Dedifferentiated amniotic fluid mesenchymal stem cell (primary cell): ENCODE data around the gene SLC5A5.

Source experiments
- DNase-seq: peaks from one replicate; pipeline ENCODE4 v3.0.0-alpha.2; 2016; ENCODE audit errors: extremely low spot score

Gene SLC5A5

DNA sequence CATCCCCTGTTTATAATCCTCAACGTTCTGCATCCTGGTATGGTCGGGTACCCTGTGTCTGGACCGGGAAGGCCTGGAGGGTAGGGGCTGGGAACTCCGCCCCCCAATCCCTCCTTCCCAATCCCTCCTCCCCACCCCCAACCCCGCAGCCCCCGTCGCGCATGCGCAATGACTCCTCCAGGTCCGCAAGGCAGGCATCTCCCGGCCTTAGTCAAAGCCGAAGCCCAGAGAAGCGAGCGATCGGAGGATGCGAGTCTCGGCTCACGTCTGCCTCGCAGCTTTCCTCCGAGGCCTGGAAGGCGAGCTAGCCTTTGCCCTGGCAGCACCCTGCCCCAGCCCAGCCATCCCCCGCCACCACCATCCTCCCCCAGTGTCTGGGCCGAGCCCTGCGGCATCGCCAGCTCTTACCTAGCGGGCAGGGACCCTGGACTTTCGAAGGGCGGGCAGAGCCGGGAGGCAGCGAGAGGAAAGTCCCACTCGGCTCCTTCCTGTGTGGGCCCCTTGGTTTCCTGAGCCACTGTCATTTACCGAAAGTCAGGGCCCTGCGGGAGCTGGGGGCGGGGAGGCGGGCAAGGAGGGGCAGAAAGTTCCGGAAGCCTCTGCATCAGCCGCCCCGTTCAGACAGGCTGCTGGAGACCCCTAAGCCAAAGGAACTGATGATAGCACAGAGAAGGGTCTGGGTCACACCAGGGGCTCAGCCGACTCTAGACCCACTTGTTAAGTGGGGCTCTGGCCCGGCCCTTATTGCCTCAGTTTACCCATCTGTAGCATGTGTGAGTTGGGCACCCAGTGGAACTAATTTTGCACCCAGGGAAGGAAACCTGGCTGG lies 24.0 kb upstream of the SLC5A5 start, which contains the start of gene JAK3:
JAK3 (minus strand) TSS at position 445 of the 829 bp plus-strand sequence. CDS start 3,565 bp downstream, outside the sequence.
- peak; percentile 52 for DNase-seq

- no peak for DNase-seq
Measured at GRCh38 chr19:17848595-17849292, 23.0 kb upstream of the SLC5A5 start.

GRCh38 chr19:17854061-17854460 lies 17.7 kb upstream of the SLC5A5 start:
- no peak for DNase-seq

DNA sequence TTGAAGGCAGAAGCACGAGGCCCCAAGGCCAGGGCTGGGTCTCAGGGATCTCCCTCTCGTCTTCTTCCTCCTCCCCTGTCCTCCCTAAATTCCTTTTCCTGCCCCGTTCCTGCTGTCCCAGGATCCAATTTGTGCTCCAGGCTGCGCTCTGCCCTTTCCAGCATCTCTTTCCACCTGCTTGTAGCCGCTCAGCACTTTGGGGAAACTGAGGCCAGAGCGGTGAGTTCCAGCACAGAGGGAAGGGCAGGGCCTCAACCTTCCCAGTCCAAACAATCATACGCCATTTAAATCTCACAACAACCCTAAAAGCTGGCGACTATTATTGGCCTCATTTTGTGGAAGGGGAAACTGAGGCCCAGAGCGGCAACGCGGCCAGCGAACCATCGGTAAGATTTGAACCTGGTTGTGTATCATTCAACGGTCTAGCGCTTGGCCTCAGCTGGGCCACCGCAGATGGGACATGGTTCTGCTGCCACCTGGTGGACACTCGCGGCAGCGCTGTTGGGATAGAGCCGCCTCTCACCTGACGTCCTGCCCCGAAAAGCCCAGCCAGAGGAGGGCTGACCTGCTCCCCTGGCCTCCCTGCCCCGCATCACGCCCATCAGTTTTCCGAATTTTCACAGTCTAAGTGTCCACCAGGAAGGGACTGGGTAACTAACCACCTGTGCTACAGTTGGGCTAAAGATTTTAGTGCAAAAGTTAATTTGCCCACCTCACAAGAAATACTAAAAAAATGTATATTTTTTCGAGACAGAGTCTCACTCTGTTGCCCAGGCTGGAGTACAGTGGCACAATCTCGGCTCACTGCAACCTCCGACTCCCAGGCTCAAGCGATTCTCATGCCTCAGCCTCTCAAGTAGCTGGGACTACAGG lies 16.2 kb upstream of the SLC5A5 start:
- peak; percentile 43 for DNase-seq

DNA sequence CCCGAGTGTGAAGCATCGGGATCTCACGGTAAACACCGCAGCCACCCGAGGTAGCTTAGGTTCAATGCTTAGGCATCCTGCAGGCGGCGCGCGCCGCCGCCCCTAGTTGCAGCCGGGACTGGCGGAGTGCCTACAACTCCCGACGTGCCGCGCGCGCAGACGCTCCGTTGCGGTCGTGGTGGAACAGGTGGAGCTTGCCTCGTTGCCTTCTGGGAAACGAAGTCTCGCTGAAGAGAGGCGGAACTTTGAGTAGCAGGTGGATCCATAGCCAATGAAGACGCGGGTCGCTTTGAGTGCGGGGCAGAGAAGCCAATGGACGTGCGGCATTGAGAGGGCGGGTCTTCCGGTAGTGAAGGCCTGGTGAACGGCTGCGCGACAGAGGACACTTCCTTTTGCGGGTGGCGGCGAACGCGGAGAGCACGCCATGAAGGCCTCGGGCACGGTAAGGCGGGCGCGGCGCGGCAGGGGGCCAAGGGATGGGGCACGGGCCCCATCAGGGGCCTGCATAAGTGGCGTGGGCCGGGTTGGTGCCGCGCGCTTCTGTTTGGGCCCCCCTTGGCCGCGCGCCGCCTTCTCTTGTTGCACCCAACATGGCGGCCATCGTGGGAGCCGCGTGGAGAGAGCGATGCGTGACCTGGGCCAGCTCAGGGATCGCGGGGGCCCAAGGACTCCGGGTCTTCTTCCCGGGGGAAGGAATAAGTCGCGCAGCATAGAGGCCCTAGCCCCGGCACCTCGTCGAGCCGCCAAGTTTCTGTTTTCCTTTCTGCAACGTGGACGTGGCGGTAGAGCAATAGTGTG lies 12.0 kb upstream of the SLC5A5 start, which contains the start of gene RPL18A:
RPL18A (plus strand) TSS at position 378 of the 798 bp plus-strand sequence; CDS start at position 425, 47 bp downstream.
- DNase-seq = peak; percentile 100

- no peak for DNase-seq
Measured at GRCh38 chr19:17860331-17860992, 11.3 kb upstream of the SLC5A5 start.

DNA sequence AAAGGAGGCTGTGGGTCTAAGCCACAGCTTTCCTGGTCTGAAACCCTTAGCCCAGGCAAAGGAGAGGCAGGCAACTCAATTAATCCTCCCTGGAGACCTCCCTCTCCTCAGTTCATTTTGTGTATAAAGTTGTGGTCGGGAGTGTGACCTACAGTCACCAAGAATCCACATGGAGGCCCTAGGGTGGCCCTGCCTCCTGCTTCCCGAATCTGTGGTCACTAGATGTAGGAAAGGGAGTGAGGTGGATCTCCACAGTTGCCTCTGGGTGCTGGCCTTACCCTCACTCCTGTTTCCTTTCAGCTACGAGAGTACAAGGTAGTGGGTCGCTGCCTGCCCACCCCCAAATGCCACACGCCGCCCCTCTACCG lies 10.8 kb upstream of the SLC5A5 start:
- DNase-seq = no peak

DNA sequence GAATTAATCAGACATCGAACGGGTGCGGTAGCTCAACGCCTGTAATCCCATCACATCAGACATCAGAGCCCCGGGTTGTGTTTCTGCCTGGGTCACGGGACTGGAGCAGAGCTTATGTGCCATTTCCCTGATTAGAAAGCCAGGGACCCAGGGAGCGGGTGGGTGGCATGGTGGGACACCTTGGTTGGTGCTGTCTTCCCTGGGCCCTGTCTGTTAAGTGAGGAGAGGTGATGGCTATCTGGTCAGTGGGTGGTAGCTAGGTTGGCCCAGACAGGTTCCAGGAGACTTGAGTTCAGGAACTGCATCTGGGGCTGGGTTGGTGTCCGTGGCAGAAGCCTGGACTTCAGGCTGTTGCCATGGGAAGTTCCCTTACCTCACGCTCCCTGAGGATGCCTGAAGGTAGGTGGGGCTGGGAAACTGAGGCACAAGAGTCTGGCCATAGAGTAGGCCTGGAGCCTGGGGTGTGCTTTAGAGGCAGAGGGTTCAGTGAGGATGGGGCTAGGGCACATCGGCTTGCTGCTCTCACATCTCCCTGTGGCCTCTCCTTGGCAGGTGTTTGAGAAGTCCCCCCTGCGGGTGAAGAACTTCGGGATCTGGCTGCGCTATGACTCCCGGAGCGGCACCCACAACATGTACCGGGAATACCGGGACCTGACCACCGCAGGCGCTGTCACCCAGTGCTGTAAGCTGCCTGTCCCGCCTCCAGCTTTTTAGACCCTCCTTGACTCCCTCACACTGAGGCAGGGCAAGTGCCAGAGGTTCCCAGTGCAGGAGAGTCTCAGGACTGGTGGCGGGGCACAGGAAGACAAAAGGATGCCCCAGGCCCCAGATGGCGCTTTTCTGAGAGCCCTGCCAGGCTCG lies 10.0 kb upstream of the SLC5A5 start:
- DNase-seq = no peak

- no peak for DNase-seq
Measured at GRCh38 chr19:17862711-17863519, 8.8 kb upstream of the SLC5A5 start.

DNA sequence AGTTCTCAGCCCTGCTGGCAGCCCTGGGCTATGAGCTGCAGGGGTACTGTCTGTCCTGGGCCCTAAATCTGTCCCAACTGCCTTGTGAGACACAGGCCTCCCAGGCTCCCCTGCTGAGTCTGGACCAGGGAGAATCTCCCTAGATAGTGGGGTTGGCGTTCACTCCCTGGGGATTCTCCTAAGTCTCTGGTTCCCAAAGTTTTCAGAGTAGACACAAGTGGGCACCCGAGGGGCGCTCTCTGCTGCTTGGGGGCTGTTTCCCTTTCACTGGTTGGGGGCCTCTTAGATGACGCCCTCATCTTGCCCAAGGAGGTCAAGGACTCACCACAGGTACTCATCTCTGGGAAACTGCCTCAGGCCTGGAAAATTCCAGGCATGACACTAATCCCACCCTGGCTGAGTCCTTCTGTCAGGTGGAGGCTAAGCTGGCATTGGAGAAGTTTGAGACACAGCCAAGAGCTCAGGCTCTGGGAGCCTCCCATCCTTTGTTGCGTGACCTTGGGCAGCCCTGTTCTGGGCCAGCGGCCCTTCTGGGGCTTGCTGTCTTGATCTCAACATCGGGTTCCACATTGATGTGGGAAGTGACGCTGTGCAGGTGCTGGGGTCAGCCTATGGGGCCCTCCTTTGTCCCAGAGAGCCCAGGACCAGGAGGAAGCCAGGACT lies 8.1 kb upstream of the SLC5A5 start:
- DNase-seq = no peak

GRCh38 chr19:17865364-17866311 lies 6.1 kb upstream of the SLC5A5 start:
- no peak for DNase-seq

- DNase-seq = no peak
Measured at GRCh38 chr19:17866312-17866963, 5.3 kb upstream of the SLC5A5 start.

GRCh38 chr19:17866964-17867486 lies 4.7 kb upstream of the SLC5A5 start:
- no peak for DNase-seq

- DNase-seq = no peak
Measured at GRCh38 chr19:17868669-17869068, 3.1 kb upstream of the SLC5A5 start.

DNA sequence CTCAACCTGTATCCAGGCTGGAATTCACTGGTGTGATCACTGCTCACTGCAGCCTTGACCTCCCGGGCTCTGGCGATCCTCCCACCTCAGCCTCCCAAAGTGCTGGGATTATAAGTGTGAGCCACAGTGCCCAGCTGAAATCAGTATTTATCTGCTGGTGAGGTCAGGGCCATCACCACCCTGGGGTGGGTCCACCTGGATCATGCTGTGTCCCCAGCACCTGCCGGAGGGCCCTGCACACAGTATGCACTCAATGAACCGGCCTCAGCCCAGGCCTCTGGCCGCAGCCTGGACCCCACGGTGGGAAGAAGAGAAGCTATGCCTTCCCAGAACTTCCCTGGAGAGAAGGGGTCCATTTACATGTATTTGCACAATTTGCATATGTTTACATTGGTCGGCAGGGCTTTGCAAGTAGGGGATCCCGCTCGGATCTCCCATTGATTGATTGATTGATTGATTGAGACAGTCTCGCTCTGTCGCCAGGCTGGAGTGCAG lies 2.6 kb upstream of the SLC5A5 start:
- no peak for DNase-seq
